ENCODE measurements around the gene HLA-G. TPM values are rescaled to one million over a fixed set of nuclear protein-coding genes. Genes with fewer than 3 reads are reported as not detected.
"Not testable (repeated sequence)": the region's sequence is repeated elsewhere in the genome, so short reads cannot be mapped to it uniquely, and the experiment has no call there.

HLA-G gene
- total RNA-seq, 4 donors from 2014 or later, result not detected

DNA sequence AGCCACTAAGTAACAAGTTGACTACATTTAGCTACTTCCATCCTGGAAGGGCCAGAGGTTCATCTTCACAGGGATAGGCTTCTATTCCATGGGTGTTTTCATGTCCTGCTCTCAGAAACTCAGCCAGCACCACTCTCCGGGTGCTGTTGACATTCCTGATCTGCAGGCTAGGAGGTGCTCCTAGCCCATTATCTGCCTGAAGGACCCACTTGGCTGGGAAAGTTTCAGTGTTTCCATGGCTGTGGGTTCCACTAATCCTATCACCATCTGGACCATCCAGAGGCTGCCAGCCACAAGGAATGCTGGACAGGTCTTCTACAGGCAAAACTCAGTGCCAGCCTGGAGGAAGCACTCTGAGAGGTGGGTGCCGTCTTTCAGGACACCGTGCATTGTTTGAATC lies 45.2 kb downstream of the HLA-G start:
- H3K27me3 ChIP-seq, result peaks cover 0 to 17% (median 0%) of the 10 kb centered on the region in 4 donors
- no peaks in the 10 kb centered on the region for H3K9me3 ChIP-seq
- no peak overlapping the region for H3K27ac ChIP-seq (replicated peaks in 1 of 4)
- intact Hi-C loops (cut with DNase I), result no loop called here
- H3K36me3 ChIP-seq, result peaks cover 0 to 8% (median 0%) of the 10 kb centered on the region in 4 donors
- H3K4me3 ChIP-seq, result no peak overlapping the region
- WGBS, result 80% methylated on average over 3 of the region's 3 CpGs
- H3K4me1 ChIP-seq, result no peaks in the 10 kb centered on the region
- no peak for DNase-seq (ENCODE audit: extremely low spot score)
- TF ChIP-seq, protein P1, sequence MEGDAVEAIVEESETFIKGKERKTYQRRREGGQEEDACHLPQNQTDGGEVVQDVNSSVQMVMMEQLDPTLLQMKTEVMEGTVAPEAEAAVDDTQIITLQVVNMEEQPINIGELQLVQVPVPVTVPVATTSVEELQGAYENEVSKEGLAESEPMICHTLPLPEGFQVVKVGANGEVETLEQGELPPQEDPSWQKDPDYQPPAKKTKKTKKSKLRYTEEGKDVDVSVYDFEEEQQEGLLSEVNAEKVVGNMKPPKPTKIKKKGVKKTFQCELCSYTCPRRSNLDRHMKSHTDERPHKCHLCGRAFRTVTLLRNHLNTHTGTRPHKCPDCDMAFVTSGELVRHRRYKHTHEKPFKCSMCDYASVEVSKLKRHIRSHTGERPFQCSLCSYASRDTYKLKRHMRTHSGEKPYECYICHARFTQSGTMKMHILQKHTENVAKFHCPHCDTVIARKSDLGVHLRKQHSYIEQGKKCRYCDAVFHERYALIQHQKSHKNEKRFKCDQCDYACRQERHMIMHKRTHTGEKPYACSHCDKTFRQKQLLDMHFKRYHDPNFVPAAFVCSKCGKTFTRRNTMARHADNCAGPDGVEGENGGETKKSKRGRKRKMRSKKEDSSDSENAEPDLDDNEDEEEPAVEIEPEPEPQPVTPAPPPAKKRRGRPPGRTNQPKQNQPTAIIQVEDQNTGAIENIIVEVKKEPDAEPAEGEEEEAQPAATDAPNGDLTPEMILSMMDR (IDR thresholded peaks at IDR 0.05), result no peak
- TF ChIP-seq EP300 (IDR thresholded peaks at IDR 0.05) (no peak), POLR2A (IDR thresholded peaks at IDR 0.05; ENCODE audit: low read depth) (no peak), POLR2AphosphoS5 (IDR thresholded peaks at IDR 0.05) (no peak)

DNA sequence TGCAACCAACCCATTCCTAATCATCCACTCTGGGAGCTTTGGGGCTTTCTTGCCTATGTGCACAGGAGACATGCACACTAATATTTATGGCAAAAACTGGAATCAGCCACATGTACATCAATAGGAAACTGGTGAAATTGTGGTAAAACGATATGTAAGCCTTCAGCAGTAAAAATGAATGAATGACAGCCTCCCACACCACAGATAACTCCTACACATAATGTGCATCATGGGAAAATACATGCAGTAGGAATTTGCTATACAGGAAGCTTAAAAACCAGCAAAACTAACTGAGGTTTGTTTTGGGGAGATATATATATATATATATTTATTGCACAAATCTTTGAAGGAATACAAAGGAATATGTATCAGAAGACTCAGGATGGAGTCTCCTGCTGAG lies 47.6 kb downstream of the HLA-G start:
- peaks cover 0 to 8% (median 0%) of the 10 kb centered on the region in 4 donors for H3K36me3 ChIP-seq
- intact Hi-C loops (cut with DNase I), result no loop called here
- no peak for TF ChIP-seq POLR2AphosphoS5 (IDR thresholded peaks at IDR 0.05)
- TF ChIP-seq, protein P1 (IDR thresholded peaks at IDR 0.05), result no peak
- TF ChIP-seq EP300 (IDR thresholded peaks at IDR 0.05), result no peak
- no peak for TF ChIP-seq POLR2A (IDR thresholded peaks at IDR 0.05; ENCODE audit: low read depth)
- H3K4me3 ChIP-seq, result no peak overlapping the region
- no peak overlapping the region for H3K27ac ChIP-seq (replicated peaks in 1 of 4)
- H3K27me3 ChIP-seq, result no peaks in the 10 kb centered on the region
- no CpG with 5 or more reads among the region's 1 CpG for WGBS
- H3K9me3 ChIP-seq, result no peaks in the 10 kb centered on the region
- no peaks in the 10 kb centered on the region for H3K4me1 ChIP-seq
- no peak for DNase-seq (ENCODE audit: extremely low spot score)

DNA sequence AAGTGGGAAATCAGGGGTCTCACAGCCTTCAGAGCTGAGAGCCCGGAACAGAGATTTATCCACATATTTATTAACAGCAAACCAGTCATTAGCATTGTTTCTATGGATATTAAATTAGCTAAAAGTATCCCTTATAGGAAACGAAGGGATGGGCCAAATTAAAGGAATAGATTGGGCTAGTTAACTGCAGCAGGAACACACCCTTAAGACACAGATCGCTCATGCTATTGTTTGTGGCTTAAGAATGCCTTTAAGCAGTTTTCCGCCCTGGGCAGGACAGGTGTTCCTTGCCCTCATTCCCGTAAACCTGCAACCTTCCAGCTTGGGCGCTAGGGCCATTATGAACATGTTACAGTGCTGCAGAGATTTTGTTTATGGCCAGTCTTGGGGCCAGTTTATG lies 48.1 kb downstream of the HLA-G start:
- H3K27ac ChIP-seq (replicated peaks in 1 of 4); H3K4me3 ChIP-seq; H3K4me1 ChIP-seq; intact Hi-C loops (cut with DNase I); DNase-seq (ENCODE audit: extremely low spot score); H3K36me3 ChIP-seq; H3K9me3 ChIP-seq; H3K27me3 ChIP-seq: not testable (repeated sequence)
- WGBS, result 59% methylated on average over 3 of the region's 6 CpGs

Small RNA genes lying within 50 kb of the gene (small RNA-seq; reads per million reads assigned to genes)
- 0 reads per million in 3 donors for gene MICG

Other genes starting within 250 kb of the HLA-G start
- gene OR2H2, start 242.7 kb upstream of the HLA-G start, total RNA-seq, result not detected
- 10 to 100 TPM; 30.6 to 47.8 (median 40.6) TPM for gene GABBR1, start 194.6 kb upstream of the HLA-G start, total RNA-seq
- gene MOG, start 170.7 kb upstream of the HLA-G start, total RNA-seq, result not detected
- gene ZFP57, start 146.7 kb upstream of the HLA-G start, total RNA-seq, result 1 to 10 TPM in 2 of 4 donors, under 1 TPM in 1, not detected in 1; 0.23 to 6.2 (median 1.2) TPM
- gene HLA-F, start 104.4 kb upstream of the HLA-G start, total RNA-seq, result 10 to 100 TPM; 36.1 to 69.6 (median 52.8) TPM
- 100 to 1,000 TPM; 243 to 610 (median 499) TPM for gene HLA-A, start 114.7 kb downstream of the HLA-G start, total RNA-seq
- 10 to 100 TPM; 12.9 to 21.0 (median 17.4) TPM for gene POLR1H, start 233.4 kb downstream of the HLA-G start, total RNA-seq
- gene PPP1R11, start 239.4 kb downstream of the HLA-G start, total RNA-seq, result 10 to 100 TPM; 50.7 to 64.7 (median 60.2) TPM
- gene RNF39, start 247.9 kb downstream of the HLA-G start, total RNA-seq, result under 1 TPM in 1 of 4 donors, not detected in 3; 0.11 TPM